Skeletal muscle tissue (tissue), 4 donors: ENCODE data around the gene ABITRAM. TPM values are rescaled to one million over a fixed set of nuclear protein-coding genes. Genes with fewer than 3 reads are reported as not detected.
"Not testable (repeated sequence)": the region's sequence is repeated elsewhere in the genome, so short reads cannot be mapped to it uniquely, and the experiment has no call there.

Experiments
- H3K27ac ChIP-seq: one replicate; pipeline ENCODE4 v1.7.0; 2013; ENCODE audit warnings: mild to moderate bottlenecking, low read depth, low read length, inconsistent platforms
- H3K27me3 ChIP-seq, 3 donors: one replicate each; pipeline ENCODE4 v1.7.0; 2013; ENCODE audit warnings: low read length in 3 of 3; ENCODE audit not compliant: control insufficient read depth in 3 of 3, insufficient read depth in 3 of 3
- H3K36me3 ChIP-seq, 3 donors: one replicate each; pipeline ENCODE4 v1.7.0; 2013; ENCODE audit warnings: low read length in 3 of 3; ENCODE audit not compliant: control insufficient read depth in 3 of 3, insufficient read depth in 3 of 3
- H3K4me1 ChIP-seq, 3 donors: one replicate each; pipeline ENCODE4 v1.7.0; 2013; ENCODE audit warnings: low read length in 3 of 3, mild to moderate bottlenecking in 3 of 3; ENCODE audit not compliant: control insufficient read depth in 3 of 3, insufficient read depth in 3 of 3
- H3K4me3 ChIP-seq, 3 donors: one replicate each; pipeline ENCODE4 v1.7.0; 2013; ENCODE audit warnings: low read length in 3 of 3
- H3K9ac ChIP-seq, 3 donors: one replicate each; pipeline ENCODE4 v1.7.0; 2013; ENCODE audit warnings: low read length in 3 of 3, mild to moderate bottlenecking in 3 of 3, moderate library complexity in 2 of 3, low read depth in 1 of 3
- H3K9me3 ChIP-seq, 3 donors: one replicate each; pipeline ENCODE4 v1.7.0; 2013; ENCODE audit warnings: low read length in 3 of 3; ENCODE audit not compliant: control insufficient read depth in 3 of 3
- total RNA-seq: library from RNA; depleted of rRNA; stranded (reverse); fragments of >200 nt; gene quantifications from one replicate; pipeline ENCODE4 v1.2.3, GENCODE V29; 2014
- donor health status: Osteomylitis.

The ABITRAM gene
- total RNA-seq, 1 donor from 2014 or later = 3.1 TPM

DNA sequence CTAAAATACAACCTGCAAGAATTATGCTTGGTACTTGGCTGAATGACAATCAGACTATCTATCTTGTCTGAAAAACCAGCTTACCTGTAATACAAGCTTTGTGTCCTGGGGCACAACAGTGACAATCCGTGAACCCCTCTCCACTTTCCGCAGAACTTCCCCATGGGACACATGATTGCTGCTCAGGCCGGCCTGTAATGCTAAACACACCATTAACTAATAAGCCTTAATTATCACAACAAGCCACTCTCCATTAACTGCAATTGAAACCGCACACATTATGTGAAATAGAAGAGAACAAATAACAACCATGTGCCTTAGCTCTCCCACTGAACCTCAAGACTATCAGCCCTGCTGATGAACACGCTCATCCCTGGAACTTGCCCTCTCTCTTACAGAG lies 34.0 kb upstream of the ABITRAM start:
- H3K27me3 ChIP-seq = no peaks in the 10 kb centered on the region
- H3K4me1 ChIP-seq = no peaks in the 10 kb centered on the region
- no peak overlapping the region for H3K9ac ChIP-seq
- no peak overlapping the region for H3K27ac ChIP-seq
- peaks cover 36 to 70% (median 70%) of the 10 kb centered on the region in 3 donors for H3K36me3 ChIP-seq
- H3K9me3 ChIP-seq = no peaks in the 10 kb centered on the region
- H3K4me3 ChIP-seq = no peak overlapping the region

DNA sequence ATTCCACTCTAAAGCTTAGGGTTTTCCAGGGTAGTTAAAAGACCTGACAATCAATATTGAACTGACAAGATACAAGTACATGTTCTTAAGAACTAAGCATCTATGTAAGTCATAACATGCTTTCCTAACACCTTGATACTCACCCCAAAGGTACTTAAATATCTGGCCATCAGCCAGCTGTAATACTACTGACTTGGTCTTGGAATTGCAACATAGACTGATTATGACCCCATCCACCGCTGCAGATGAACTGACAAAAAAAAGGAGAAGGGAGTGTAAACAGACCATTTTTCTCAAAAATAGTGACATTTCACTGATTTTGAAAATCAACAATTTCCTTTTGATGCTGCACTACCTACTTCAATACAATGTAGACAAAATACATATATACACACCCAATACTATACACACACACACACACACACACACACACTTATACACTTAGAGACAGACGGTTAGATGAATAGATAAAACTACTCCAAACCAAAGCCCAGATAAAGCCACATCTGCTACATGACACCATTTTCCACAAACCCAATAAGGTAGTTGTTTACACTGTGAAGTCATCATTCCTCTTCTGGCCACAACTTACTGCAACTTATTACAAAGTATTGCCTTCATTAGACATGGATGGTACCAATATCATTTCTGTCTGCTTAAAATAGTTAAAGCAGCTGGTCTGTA lies 30.6 kb upstream of the ABITRAM start:
- Histone ChIP-seq H3K4me3 (no peak overlapping the region), H3K9me3 (no peaks in the 10 kb centered on the region), H3K27ac (no peak overlapping the region), H3K27me3 (no peaks in the 10 kb centered on the region), H3K36me3 (peaks cover 37 to 72% (median 70%) of the 10 kb centered on the region in 3 donors), H3K4me1 (no peaks in the 10 kb centered on the region), H3K9ac (no peak overlapping the region)

DNA sequence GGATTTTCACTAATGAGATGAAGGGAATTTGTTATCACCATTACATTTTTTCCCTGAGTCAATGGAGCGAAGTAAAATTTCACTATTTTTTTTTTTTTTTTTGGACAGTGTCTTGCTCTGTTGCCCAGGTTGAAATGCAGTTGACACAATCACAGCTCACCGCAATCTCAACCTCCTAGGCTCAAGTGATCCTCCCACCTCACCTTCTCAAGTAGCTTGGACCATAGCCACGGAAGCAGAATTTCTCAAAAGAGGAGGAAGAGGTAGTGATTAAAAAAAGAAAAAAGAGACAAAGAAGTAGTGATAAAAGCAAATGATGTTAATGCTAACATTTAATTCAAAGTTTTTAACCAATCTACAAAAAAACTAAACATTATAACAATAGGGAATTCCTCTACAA lies 30.0 kb upstream of the ABITRAM start:
- H3K9me3 ChIP-seq = no peaks in the 10 kb centered on the region
- no peaks in the 10 kb centered on the region for H3K27me3 ChIP-seq
- no peak overlapping the region for H3K4me3 ChIP-seq
- H3K27ac ChIP-seq = no peak overlapping the region
- H3K9ac ChIP-seq = no peak overlapping the region
- peaks cover 40 to 75% (median 73%) of the 10 kb centered on the region in 3 donors for H3K36me3 ChIP-seq
- no peaks in the 10 kb centered on the region for H3K4me1 ChIP-seq

DNA sequence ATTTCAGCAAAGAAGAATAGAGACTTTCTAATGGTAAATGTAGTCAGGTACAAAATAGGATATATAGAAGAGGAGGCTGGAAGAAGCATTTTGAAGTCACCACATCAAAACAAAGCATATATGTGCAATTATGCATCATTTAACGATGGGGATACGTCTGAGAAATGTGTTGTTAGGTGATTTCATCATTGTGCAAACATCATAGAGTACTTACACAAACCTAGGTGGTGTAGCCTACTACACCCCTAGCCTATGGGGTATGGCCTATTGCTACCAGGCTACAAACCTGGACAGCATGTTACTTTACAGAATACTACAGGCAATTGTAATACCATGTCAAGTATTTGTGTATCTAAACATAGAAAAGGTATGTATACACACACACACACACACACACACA lies 28.7 kb upstream of the ABITRAM start:
- Histone ChIP-seq H3K36me3 (peaks cover 36 to 74% (median 74%) of the 10 kb centered on the region in 3 donors), H3K4me1 (no peaks in the 10 kb centered on the region), H3K4me3 (no peak overlapping the region), H3K9ac (no peak overlapping the region), H3K27me3 (no peaks in the 10 kb centered on the region), H3K9me3 (no peaks in the 10 kb centered on the region), H3K27ac (no peak overlapping the region)

DNA sequence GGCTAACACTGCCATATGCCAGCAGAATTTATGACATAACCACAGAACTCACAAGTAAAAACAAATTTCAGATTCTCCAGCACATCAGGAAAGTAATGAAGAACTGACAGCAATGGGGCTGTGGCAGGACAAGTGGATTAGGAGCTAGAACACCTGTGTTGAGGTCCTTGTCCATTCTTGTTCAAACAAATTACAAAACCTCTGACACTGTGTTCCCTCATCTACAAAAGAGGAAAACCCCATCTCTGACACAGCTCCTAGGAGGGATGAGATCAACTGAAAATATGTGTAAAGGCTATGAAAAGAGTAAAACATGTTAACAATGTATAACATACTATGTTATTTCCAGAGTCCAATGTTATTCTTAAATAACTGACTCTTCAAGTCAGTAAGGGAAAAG lies 23.8 kb upstream of the ABITRAM start:
- Histone ChIP-seq H3K36me3 (peaks cover 41 to 74% (median 68%) of the 10 kb centered on the region in 3 donors), H3K4me1 (no peaks in the 10 kb centered on the region), H3K4me3 (no peak overlapping the region), H3K9ac (no peak overlapping the region), H3K27ac (no peak overlapping the region), H3K9me3 (no peaks in the 10 kb centered on the region), H3K27me3 (no peaks in the 10 kb centered on the region)

DNA sequence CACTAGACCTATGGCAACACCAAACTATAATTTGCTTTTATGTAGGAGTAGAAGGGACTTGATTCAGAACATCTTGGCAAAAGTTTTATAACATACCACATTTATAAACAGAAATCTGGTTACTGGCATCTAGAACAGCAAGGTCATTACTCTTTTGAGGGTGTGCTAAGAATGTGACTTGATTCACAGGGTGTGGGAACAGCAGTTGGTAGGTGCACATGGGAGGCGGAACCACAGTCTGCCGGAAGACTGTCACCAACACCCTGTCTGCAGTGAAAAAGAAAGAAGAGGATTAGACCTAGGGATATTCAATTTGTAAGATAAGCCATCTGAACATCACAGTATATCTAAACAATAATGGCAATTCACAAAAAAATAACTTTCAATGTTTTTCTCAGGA lies 23.3 kb upstream of the ABITRAM start:
- H3K27me3 ChIP-seq = no peaks in the 10 kb centered on the region
- H3K9me3 ChIP-seq = no peaks in the 10 kb centered on the region
- no peak overlapping the region for H3K4me3 ChIP-seq
- H3K27ac ChIP-seq = no peak overlapping the region
- no peaks in the 10 kb centered on the region for H3K4me1 ChIP-seq
- H3K9ac ChIP-seq = no peak overlapping the region
- H3K36me3 ChIP-seq = peaks cover 42 to 74% (median 63%) of the 10 kb centered on the region in 3 donors

DNA sequence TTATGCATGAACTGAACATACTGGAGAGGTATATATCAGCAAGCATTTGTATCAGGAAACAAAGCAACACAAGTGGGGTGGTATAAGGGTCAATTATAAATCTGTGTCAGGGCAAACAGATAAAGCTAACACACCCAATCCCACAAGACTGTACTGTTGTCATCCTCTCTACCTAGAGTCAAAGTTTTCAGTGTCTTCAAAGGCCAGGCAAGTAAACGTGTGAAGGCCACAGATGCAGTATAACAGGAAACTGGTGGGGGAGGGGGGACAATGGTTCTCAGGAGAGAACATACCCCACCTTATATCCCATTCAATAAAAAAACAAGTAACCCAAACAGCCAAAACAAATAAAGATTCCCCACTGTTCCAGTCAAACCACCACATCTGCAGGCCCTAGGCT lies 22.4 kb upstream of the ABITRAM start:
- H3K36me3 ChIP-seq = peaks cover 37 to 74% (median 55%) of the 10 kb centered on the region in 3 donors
- H3K9ac ChIP-seq = no peak overlapping the region
- H3K4me1 ChIP-seq = no peaks in the 10 kb centered on the region
- no peaks in the 10 kb centered on the region for H3K27me3 ChIP-seq
- H3K9me3 ChIP-seq = no peaks in the 10 kb centered on the region
- no peak overlapping the region for H3K4me3 ChIP-seq
- no peak overlapping the region for H3K27ac ChIP-seq

DNA sequence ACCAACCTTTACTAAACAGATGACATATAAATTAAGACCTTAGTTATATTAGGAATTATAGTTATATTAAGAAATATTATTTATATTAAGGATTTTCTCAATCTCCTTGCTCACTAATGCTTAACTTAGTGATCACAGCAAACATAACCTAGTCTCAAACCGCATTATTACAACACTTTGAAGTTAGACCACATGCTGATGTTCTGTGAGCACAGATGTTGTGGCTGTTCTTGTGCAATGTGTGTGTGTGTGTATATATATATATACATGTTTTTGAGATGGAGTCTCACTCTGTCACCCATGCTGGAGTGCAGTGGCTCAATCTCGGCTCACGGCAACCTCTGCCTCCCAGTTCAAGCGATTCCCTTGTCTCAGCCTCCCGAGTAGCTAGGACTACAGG lies 20.8 kb upstream of the ABITRAM start:
- H3K4me3 ChIP-seq = no peak overlapping the region
- H3K36me3 ChIP-seq = peaks cover 34 to 69% (median 51%) of the 10 kb centered on the region in 3 donors
- H3K4me1 ChIP-seq = no peaks in the 10 kb centered on the region
- H3K27ac ChIP-seq = no peak overlapping the region
- no peaks in the 10 kb centered on the region for H3K9me3 ChIP-seq
- no peak overlapping the region for H3K9ac ChIP-seq
- no peaks in the 10 kb centered on the region for H3K27me3 ChIP-seq

DNA sequence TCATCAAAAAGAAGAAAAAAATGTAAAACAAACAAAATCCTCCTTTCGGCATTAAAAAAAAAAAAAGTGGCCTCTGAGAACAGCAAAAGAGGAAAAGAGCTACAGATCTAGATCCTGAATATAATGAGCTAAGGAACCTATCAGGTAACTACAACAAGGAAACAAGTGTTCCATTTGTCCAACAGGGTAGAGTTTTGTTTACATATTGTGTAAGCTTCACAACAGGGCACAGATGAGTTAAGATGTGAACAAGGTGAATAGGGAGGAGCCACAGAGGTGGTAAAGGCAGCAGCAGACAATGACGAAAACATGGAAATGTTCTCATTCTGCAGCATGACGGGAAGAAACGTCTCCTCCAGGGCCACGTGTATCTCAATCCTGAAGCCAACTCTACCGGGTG lies 14.7 kb upstream of the ABITRAM start:
- H3K4me1 ChIP-seq = no peaks in the 10 kb centered on the region
- H3K4me3 ChIP-seq = no peak overlapping the region
- H3K27ac ChIP-seq = no peak overlapping the region
- H3K9ac ChIP-seq = no peak overlapping the region
- H3K9me3 ChIP-seq = no peaks in the 10 kb centered on the region
- H3K36me3 ChIP-seq = peaks cover 21 to 67% (median 52%) of the 10 kb centered on the region in 3 donors
- H3K27me3 ChIP-seq = no peaks in the 10 kb centered on the region

DNA sequence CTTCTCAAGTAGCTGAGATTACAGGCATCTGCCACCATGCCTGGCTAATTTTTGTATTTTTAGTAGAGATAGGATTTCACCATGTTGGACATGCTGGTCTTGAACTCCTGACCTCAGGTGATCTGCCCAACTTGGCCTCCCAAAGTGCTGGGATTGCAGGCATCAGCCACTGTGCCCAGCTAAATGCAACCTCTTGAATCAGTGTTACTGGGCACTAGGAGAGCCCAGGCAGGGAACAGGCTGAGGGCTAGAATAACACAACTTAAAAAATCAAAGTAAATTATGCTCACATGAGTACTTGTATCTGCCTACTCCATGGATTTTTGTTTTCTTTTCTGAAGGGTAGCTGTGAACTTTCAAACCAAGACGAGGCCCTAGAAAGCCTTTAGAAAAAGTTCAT lies 13.8 kb upstream of the ABITRAM start:
- H3K27me3 ChIP-seq, H3K9me3 ChIP-seq, H3K4me3 ChIP-seq, H3K4me1 ChIP-seq, H3K27ac ChIP-seq, H3K9ac ChIP-seq: not testable (repeated sequence)
- peaks cover 26 to 71% (median 56%) of the 10 kb centered on the region in 3 donors for H3K36me3 ChIP-seq
